H1 (cell line): ENCODE results near the gene NKG7. TPM values are rescaled to one million over a fixed set of nuclear protein-coding genes. Genes with fewer than 3 reads are reported as not detected.

Experiments used
- CTCF ChIA-PET: fragments of 300-600 bp; sonication (Branson Sonifier 250); formaldehyde crosslinking; loops from one replicate; lab custom pipeline; 2021; ENCODE audit not compliant: partially characterized antibody; lab: Charles Lee
- POLR2A ChIA-PET: fragments of 300-600 bp; sonication (Branson Sonifier 250); formaldehyde crosslinking; loops from one replicate; lab custom pipeline; 2021; ENCODE audit warnings: inconsistent platforms; ENCODE audit not compliant: partially characterized antibody; lab: Charles Lee
- DNase-seq, 2 experiments: peaks; one replicate each; pipeline versions ENCODE4 v3.0.0 to v3.0.0-alpha.2; 2010 to 2022; ENCODE audit warnings: low spot score in 2 of 2, low read depth in 1 of 2, mixed read lengths in 1 of 2
- FAIRE-seq: peaks from 2 replicates; lab custom pipeline; 2011; peaks lifted over from hg19 to GRCh38; lab: Jason Lieb, UNC
- H2AFZ ChIP-seq: 2 replicates; pipeline ENCODE4 v1.8.1; 2012; ENCODE audit warnings: low read length, inconsistent platforms
- H2AK5ac ChIP-seq: 2 replicates; pipeline ENCODE4 v1.6.1; 2013; ENCODE audit warnings: low read depth, low read length
- H2BK120ac ChIP-seq: replicated peaks from 2 replicates; pipeline ENCODE3; 2013; ENCODE audit warnings: low read depth, low read length, inconsistent platforms
- H2BK12ac ChIP-seq: 2 replicates; pipeline ENCODE4 v1.6.1; 2013; ENCODE audit warnings: low read depth, low read length
- H2BK15ac ChIP-seq: 2 replicates; pipeline ENCODE4 v1.6.1; 2013; ENCODE audit warnings: low read length
- H2BK20ac ChIP-seq: 2 replicates; pipeline ENCODE4 v1.6.1; 2013; ENCODE audit warnings: low read length
- H2BK5ac ChIP-seq: 2 replicates; pipeline ENCODE4 v1.6.1; 2013; ENCODE audit warnings: low read depth, low read length
- H3K14ac ChIP-seq: 2 replicates; pipeline ENCODE4 v1.6.1; 2013; ENCODE audit warnings: inconsistent platforms; ENCODE audit not compliant: insufficient read length
- H3K18ac ChIP-seq: 2 replicates; pipeline ENCODE4 v1.6.1; 2013; ENCODE audit warnings: low read length; ENCODE audit errors: extremely low read depth
- H3K23ac ChIP-seq: 2 replicates; pipeline ENCODE4 v1.6.1; 2013; ENCODE audit warnings: inconsistent platforms; ENCODE audit not compliant: insufficient read length
- H3K23me2 ChIP-seq: 2 replicates; pipeline ENCODE4 v1.6.1; 2013; ENCODE audit warnings: low read depth, low read length
- H3K27ac ChIP-seq: 2 replicates; pipeline ENCODE4 v1.6.1; 2011; ENCODE audit warnings: low read depth, low read length, inconsistent platforms
- H3K27me3 ChIP-seq, 4 experiments: replicated peaks in 1 of 4; 1 replicate in 1 of 4; 2 replicates in 3 of 4; pipeline versions ENCODE4 v1.6.1 to v1.8.1; 2011 to 2013; ENCODE audit warnings: low read length in 3 of 4, mild to moderate bottlenecking in 3 of 4, inconsistent platforms in 2 of 4, mixed read lengths in 2 of 4, moderate library complexity in 1 of 4; ENCODE audit not compliant: control insufficient read depth in 3 of 4, insufficient read depth in 3 of 4; ENCODE audit errors: extremely low read depth in 1 of 4
- H3K36me3 ChIP-seq, 4 experiments: 2 replicates each; pipeline versions ENCODE4 v1.6.1 to v1.8.1; 2011 to 2013; ENCODE audit warnings: mild to moderate bottlenecking in 4 of 4, low read length in 3 of 4, moderate library complexity in 2 of 4, control low read depth in 1 of 4, inconsistent platforms in 1 of 4; ENCODE audit not compliant: insufficient read depth in 4 of 4, control insufficient read depth in 2 of 4
- H3K4ac ChIP-seq: replicated peaks from 2 replicates; pipeline ENCODE3; 2013; ENCODE audit warnings: low read length, low read depth, mixed read lengths, inconsistent platforms; ENCODE audit not compliant: insufficient read length
- H3K4me1 ChIP-seq, 4 experiments: replicated peaks in 1 of 4; 1 replicate in 1 of 4; 2 replicates in 3 of 4; pipeline versions ENCODE4 v1.6.1 to v1.8.1; 2011 to 2013; ENCODE audit warnings: low read length in 3 of 4, inconsistent platforms in 2 of 4, mixed read lengths in 1 of 4; ENCODE audit not compliant: insufficient read depth in 4 of 4, control insufficient read depth in 3 of 4
- H3K4me2 ChIP-seq, 2 experiments: 2 replicates each; pipeline versions ENCODE4 v1.6.1 to v1.8.1; 2011 to 2013; ENCODE audit warnings: low read depth in 2 of 2, low read length in 2 of 2, control low read depth in 1 of 2, inconsistent platforms in 1 of 2, mild to moderate bottlenecking in 1 of 2; ENCODE audit not compliant: insufficient read depth in 1 of 2
- H3K4me3 ChIP-seq, 4 experiments: fragments of 200-600, 300-600 bp in 1 of 4; sonication (generic), shearing (Covaris generic), sonication (Bioruptor Twin) in 1 of 4; 2 replicates each; pipeline versions ENCODE4 v1.5.1 to v1.8.1; 2011 to 2016; ENCODE audit warnings: low read length in 4 of 4, low read depth in 3 of 4, control low read depth in 2 of 4, inconsistent platforms in 2 of 4, mild to moderate bottlenecking in 2 of 4, mixed read lengths in 1 of 4, moderate library complexity in 1 of 4; ENCODE audit not compliant: insufficient read depth in 2 of 4; ENCODE audit errors: extremely low read depth in 1 of 4
- H3K56ac ChIP-seq: replicated peaks from 2 replicates; pipeline ENCODE3; 2013; ENCODE audit warnings: low read depth, mild to moderate bottlenecking, mixed read lengths, low read length, inconsistent platforms; ENCODE audit not compliant: insufficient read length
- H3K79me1 ChIP-seq: 2 replicates; pipeline ENCODE4 v1.6.1; 2013; ENCODE audit warnings: low read depth, low read length, control low read depth
- H3K79me2 ChIP-seq, 2 experiments: 2 replicates each; pipeline versions ENCODE4 v1.6.1 to v1.8.1; 2012 to 2013; ENCODE audit warnings: low read length in 2 of 2, mild to moderate bottlenecking in 2 of 2, inconsistent platforms in 1 of 2; ENCODE audit not compliant: insufficient read depth in 2 of 2, control insufficient read depth in 1 of 2
- H3K9ac ChIP-seq, 4 experiments: replicated peaks in 1 of 4; 1 replicate in 1 of 4; 2 replicates in 3 of 4; pipeline versions ENCODE4 v1.6.1 to v1.8.1; 2011 to 2013; ENCODE audit warnings: low read depth in 3 of 4, low read length in 3 of 4, control low read depth in 2 of 4, mild to moderate bottlenecking in 2 of 4, moderate library complexity in 2 of 4, inconsistent platforms in 1 of 4; ENCODE audit errors: extremely low read depth in 1 of 4
- H3K9me3 ChIP-seq, 2 experiments: 2 replicates each; pipeline versions ENCODE4 v1.6.1 to v1.8.1; 2012 to 2013; ENCODE audit warnings: mild to moderate bottlenecking in 2 of 2, moderate library complexity in 2 of 2, control low read depth in 1 of 2, inconsistent platforms in 1 of 2, low read depth in 1 of 2, low read length in 1 of 2, mixed read lengths in 1 of 2; ENCODE audit not compliant: insufficient read depth in 2 of 2
- H4K20me1 ChIP-seq, 2 experiments: replicated peaks in 1 of 2; 2 replicates each; pipeline versions ENCODE3 to v1.8.1; 2011 to 2013; ENCODE audit warnings: inconsistent platforms in 2 of 2, low read length in 2 of 2, mild to moderate bottlenecking in 1 of 2; ENCODE audit not compliant: insufficient read depth in 2 of 2, control insufficient read depth in 1 of 2
- H4K5ac ChIP-seq: 2 replicates; pipeline ENCODE4 v1.6.1; 2013; ENCODE audit warnings: low read length, low read depth, mixed read lengths, inconsistent platforms; ENCODE audit not compliant: insufficient read length
- H4K8ac ChIP-seq: 2 replicates; pipeline ENCODE4 v1.8.0; 2013; ENCODE audit warnings: mild to moderate bottlenecking, moderate library complexity, low read length, inconsistent platforms; ENCODE audit not compliant: insufficient read depth; ENCODE audit errors: extremely low read depth
- H4K91ac ChIP-seq: replicated peaks from 2 replicates; pipeline ENCODE3; 2013; ENCODE audit warnings: low read length, mixed read lengths, inconsistent platforms; ENCODE audit not compliant: insufficient read length
- PHF8 ChIP-seq: fragments of 200-600 bp; sonication (generic); conservative IDR thresholded peaks from 2 replicates; pipeline ENCODE4 v1.7.1; 2012; ENCODE audit warnings: low read depth, mild to moderate bottlenecking, inconsistent platforms, low read length, moderate library complexity
- RAD21 ChIP-seq, 2 experiments: IDR thresholded peaks in 1 of 2; conservative IDR thresholded peaks in 1 of 2; 2 replicates each; pipeline ENCODE4 v1.6.1; 2011; ENCODE audit warnings: low read depth in 2 of 2, low read length in 2 of 2, improper control_type of control experiment in 1 of 2, inconsistent platforms in 1 of 2, mild to moderate bottlenecking in 1 of 2, moderate library complexity in 1 of 2
- WGBS, 2 experiments: shearing (Covaris generic) in 1 of 2; methylation state at CpG; one replicate each; pipeline versions ENCODE4 v1.1.6 to v1.1.7; 2013 to 2015; ENCODE audit warnings: low lambda C conversion rate in 2 of 2, mixed read lengths in 2 of 2, inconsistent platforms in 1 of 2, low coverage in 1 of 2, missing lambda C conversion rate in 1 of 2; ENCODE audit not compliant: insufficient replicate concordance in 2 of 2, insufficient coverage in 1 of 2, insufficient read length in 1 of 2; ENCODE audit errors: extremely low coverage in 1 of 2, missing lambda C conversion rate in 1 of 2; 5-methylcytosine and 5-hydroxymethylcytosine counted together
- polyA plus RNA-seq, 7 experiments: library from polyadenylated mRNA; depleted of rRNA in 3 of 7; stranded (reverse) in 5 of 7; unstranded in 2 of 7; fragments of >200 nt in 5 of 7; fragments of 200-250 nt in 2 of 7; gene quantifications; 1 replicate in 5 of 7; 2 replicates in 1 of 7; 4 replicates in 1 of 7; pipeline versions ENCODE4 v1.2.1 to v1.2.3, GENCODE V29; 2011 to 2013; ENCODE audit warnings: missing spikeins in 2 of 7, mixed read lengths in 2 of 7
- total RNA-seq: library from RNA; stranded (reverse); fragmentation: NEBNext Ultra II Directional; extraction: Animal tissue kit (Norgen Biotek cat#: 25700); gene quantifications from 2 replicates; pipeline ENCODE4 v1.2.1, GENCODE V29; 2021
- TF ChIP-seq, protein P1 (sequence below), 3 experiments: IDR thresholded peaks; 1 replicate in 2 of 3; 2 replicates in 1 of 3; pipeline versions ENCODE4 v1.5.1 to v1.6.1; 2011; ENCODE audit warnings: low read length in 3 of 3, mild to moderate bottlenecking in 3 of 3, inconsistent platforms in 2 of 3, low read depth in 1 of 3, moderate library complexity in 1 of 3; ENCODE audit not compliant: insufficient read depth in 1 of 3; ENCODE audit errors: control extremely low read depth in 1 of 3

The NKG7 gene
- total and polyA plus RNA-seq, 2 of the 8 experiments (the other 6 are each of a cell fraction or from before 2014, with no cell fraction given) = not detected

DNA sequence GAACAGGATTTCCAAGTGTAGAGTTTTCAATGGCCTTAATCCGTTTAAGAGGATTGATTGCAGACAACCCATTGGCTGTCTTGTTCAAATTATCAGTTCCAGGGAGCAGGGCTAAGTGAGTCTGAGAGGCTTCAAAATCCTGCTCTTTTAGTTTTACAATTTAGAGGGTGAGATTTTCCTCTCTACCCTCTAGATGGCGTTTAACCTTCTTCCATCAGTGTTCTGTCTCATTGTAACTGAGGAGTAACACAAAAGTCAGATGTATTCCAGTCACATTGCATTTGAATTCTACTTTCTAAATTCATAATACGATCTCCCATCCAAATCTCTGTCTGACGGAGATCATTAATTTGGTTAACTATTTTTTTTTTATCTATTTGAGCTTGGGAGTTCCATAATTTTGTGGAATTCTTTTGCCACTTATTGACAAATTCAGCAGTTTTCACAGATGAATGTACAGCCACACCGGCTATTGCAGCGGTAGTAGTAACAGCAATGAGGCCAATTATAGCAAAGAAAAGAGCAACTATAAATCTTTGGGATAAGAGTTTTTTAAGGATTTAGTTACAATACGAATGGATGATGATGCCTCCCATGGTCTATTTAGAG, 25.7 kb upstream of the NKG7 start:
- Histone ChIP-seq H2AK5ac (no peak overlapping the region), H3K36me3 (peaks cover 0 to 7% (median 3%) of the 10 kb centered on the region in 4 experiments; a peak in 4 of 8 replicates), H3K56ac (no peak overlapping the region), H2AFZ (no peak overlapping the region), H3K23me2 (peaks cover 7% of the 10 kb centered on the region), H3K4me1 (peaks cover 0 to 7% (median 0%) of the 10 kb centered on the region in 4 experiments; a peak in 3 of 7 replicates), H3K14ac (no peak overlapping the region), H4K8ac (no peak overlapping the region), H3K4me3 (no peak overlapping the region), H3K9me3 (peaks cover 18 to 20% of the 10 kb centered on the region in 2 experiments), H2BK20ac (no peak overlapping the region), H2BK5ac (no peak overlapping the region), H3K79me1 (no peaks in the 10 kb centered on the region), H3K79me2 (peaks cover 0 to 5% of the 10 kb centered on the region in 2 experiments; a peak in 2 of 4 replicates), H3K4ac (no peak overlapping the region), H3K27ac (no peak overlapping the region), H2BK12ac (no peak overlapping the region), H3K23ac (no peak overlapping the region), H4K20me1 (no peaks in the 10 kb centered on the region), H3K4me2 (no peak overlapping the region), H4K5ac (no peak overlapping the region), H3K9ac (no peak overlapping the region), H2BK15ac (no peak overlapping the region), H3K27me3 (no peaks in the 10 kb centered on the region), H4K91ac (no peak overlapping the region), H3K18ac (no peak overlapping the region), H2BK120ac (no peak overlapping the region)
- FAIRE-seq (peak; percentile 75), DNase-seq (no peak)
- TF ChIP-seq, protein P1, sequence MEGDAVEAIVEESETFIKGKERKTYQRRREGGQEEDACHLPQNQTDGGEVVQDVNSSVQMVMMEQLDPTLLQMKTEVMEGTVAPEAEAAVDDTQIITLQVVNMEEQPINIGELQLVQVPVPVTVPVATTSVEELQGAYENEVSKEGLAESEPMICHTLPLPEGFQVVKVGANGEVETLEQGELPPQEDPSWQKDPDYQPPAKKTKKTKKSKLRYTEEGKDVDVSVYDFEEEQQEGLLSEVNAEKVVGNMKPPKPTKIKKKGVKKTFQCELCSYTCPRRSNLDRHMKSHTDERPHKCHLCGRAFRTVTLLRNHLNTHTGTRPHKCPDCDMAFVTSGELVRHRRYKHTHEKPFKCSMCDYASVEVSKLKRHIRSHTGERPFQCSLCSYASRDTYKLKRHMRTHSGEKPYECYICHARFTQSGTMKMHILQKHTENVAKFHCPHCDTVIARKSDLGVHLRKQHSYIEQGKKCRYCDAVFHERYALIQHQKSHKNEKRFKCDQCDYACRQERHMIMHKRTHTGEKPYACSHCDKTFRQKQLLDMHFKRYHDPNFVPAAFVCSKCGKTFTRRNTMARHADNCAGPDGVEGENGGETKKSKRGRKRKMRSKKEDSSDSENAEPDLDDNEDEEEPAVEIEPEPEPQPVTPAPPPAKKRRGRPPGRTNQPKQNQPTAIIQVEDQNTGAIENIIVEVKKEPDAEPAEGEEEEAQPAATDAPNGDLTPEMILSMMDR (IDR thresholded peaks at IDR 0.05; ENCODE audit: control extremely low read depth in 1 of 3, insufficient read depth in 1 of 3, low read depth in 1 of 3, low read length in 3 of 3) = peak in 2 of 3 experiments; percentile 29 to 61; a peak in 2 of 4 replicates
- TF ChIP-seq PHF8 = no peak
- peak; percentile 42 to 44 for TF ChIP-seq RAD21 (IDR thresholded peaks at IDR 0.05 in 1 of 2, conservative IDR thresholded peaks at IDR 0.05 in 1 of 2; ENCODE audit: low read depth in 2 of 2, low read length in 2 of 2)
- ChIA-PET CTCF (interaction anchor here (0.6 to 7.0 kb wide), 25 partner anchors 10 to 283 kb away, joined by 3 to 74 read pairs (median 4); partner anchors contain the start of genes CLDND2, ETFB, NKG7 and SIGLEC10), POLR2A (interaction anchor here (0.6 to 1.5 kb wide), 3 partner anchors 10 to 39 kb away, joined by 3 to 4 read pairs (median 3); no protein-coding TSS in a partner anchor)
- WGBS, 2 experiments = 55% methylated on average over 7 of the region's 7 CpGs; no CpG with 5 or more reads in 1 of the 2 experiments
